Immature natural killer cell (primary cell): ENCODE results near the gene MPRIP. TPM values are rescaled to one million over a fixed set of nuclear protein-coding genes. Genes with fewer than 3 reads are reported as not detected.
"Not testable (repeated sequence)": the region's sequence is repeated elsewhere in the genome, so short reads cannot be mapped to it uniquely, and the experiment has no call there.

Experiments
- DNase-seq, 3 donors: peaks; one replicate each; pipeline ENCODE4 v3.0.0; 2022; ENCODE audit warnings: mixed read lengths in 1 of 3
- H3K27ac Mint-ChIP-seq, 6 donors: one replicate each; pipeline ENCODE4 v1.8.0; 2020; ENCODE audit warnings: mixed read lengths in 6 of 6, mild to moderate bottlenecking in 5 of 6, inconsistent platforms in 4 of 6, moderate library complexity in 3 of 6
- H3K27me3 Mint-ChIP-seq, 3 donors: one replicate each; pipeline ENCODE4 v1.8.0; 2020 to 2021; ENCODE audit warnings: low read depth in 3 of 3, mild to moderate bottlenecking in 3 of 3, mixed read lengths in 3 of 3, moderate library complexity in 3 of 3, inconsistent platforms in 1 of 3
- H3K36me3 Mint-ChIP-seq, 3 donors: one replicate each; pipeline ENCODE4 v1.8.0; 2020; ENCODE audit warnings: mixed read lengths in 3 of 3, inconsistent platforms in 2 of 3, mild to moderate bottlenecking in 2 of 3
- H3K4me1 Mint-ChIP-seq, 2 donors: one replicate each; pipeline ENCODE4 v1.8.0; 2020; ENCODE audit warnings: inconsistent platforms in 2 of 2, mild to moderate bottlenecking in 2 of 2, mixed read lengths in 2 of 2, moderate library complexity in 1 of 2
- H3K4me3 Mint-ChIP-seq, 5 donors: one replicate each; pipeline ENCODE4 v1.8.0; 2020; ENCODE audit warnings: mild to moderate bottlenecking in 5 of 5, mixed read lengths in 5 of 5, inconsistent platforms in 3 of 5, moderate library complexity in 3 of 5
- H3K9me3 Mint-ChIP-seq, 6 donors: one replicate each; pipeline ENCODE4 v1.8.0; 2020; ENCODE audit warnings: mild to moderate bottlenecking in 6 of 6, mixed read lengths in 6 of 6, inconsistent platforms in 4 of 6, moderate library complexity in 3 of 6
- polyA plus RNA-seq, 3 donors: library from polyadenylated mRNA; unstranded; fragments of 300-500 nt; fragmentation: Illumina TruSeq; gene quantifications; one replicate each; pipeline ENCODE4 v1.2.3, GENCODE V29; 2021

MPRIP gene
- polyA plus RNA-seq, 3 donors from 2014 or later: 1.2 to 15.1 (median 4.2) TPM

DNA sequence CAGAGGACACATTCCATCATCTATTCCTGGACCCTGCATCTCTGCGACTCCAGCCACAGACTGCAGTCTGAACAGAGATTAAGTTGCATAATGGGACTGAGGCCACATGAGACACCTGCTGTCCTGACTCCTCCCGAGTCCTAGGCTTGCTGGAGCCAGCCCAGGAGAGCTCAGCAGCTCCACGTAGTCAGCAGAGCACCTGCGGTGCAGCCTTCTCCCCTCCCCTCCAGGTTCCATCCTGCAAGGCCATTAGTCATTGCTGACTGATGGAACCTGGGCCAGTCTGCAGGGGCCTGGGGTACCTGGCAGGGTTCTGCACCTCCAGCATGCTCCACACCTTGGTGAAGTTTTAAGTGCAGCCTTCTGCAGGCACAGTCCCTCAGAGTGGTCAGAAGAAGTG, 87.2 kb downstream of the MPRIP start:
- Mint-ChIP-seq H3K27me3 (peaks cover 2 to 8% (median 7%) of the 10 kb centered on the region in 3 donors), H3K9me3 (no peaks in the 10 kb centered on the region), H3K36me3 (peaks cover 0 to 6% (median 4%) of the 10 kb centered on the region in 3 donors), H3K4me3 (peak overlapping the region in 2 of 5 donors; percentile 6 to 40), H3K4me1 (peaks cover 51 to 58% of the 10 kb centered on the region in 2 donors), H3K27ac (peak overlapping the region in 4 of 6 donors; percentile 15 to 98 (median 55))
- DNase-seq: no peak

DNA sequence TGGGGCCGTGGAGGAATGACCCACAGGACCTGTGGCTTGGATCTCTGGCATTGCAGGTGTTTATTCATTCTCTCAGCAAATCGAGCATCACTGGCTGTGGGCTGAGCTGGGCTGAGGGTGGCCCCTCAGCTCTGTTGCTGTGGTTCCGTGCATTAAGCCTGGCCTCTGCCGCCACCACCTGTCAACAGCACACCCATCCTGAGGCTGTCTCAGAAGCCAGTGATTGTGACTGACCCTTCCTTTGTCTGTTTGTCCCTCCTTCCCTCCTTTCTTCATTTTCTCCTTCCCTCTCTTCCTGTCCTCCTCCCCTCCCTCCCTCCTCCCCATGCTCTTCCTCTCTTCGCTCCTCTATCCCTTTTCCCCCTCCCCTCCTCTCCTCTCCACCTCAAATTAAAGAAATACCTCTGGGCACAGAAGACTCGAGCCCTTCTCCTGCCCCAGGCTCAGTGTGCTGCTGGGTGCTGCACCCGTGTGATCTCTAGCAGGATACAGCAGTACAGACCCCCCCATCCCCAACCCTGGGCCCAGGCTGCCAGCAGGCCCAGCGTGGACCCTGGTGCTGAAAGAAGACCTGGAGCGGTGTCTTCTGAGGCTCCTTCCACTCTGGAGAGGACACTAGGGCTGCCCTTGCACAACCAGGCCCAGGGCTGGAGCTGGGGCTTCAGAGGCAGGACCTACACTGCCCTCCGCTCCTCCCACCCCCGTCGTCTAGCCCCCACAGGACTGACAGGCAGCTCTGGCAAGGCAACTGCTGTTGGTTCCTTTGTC, 88.0 kb downstream of the MPRIP start:
- peaks cover 0 to 6% (median 4%) of the 10 kb centered on the region in 3 donors for H3K36me3 Mint-ChIP-seq

DNA sequence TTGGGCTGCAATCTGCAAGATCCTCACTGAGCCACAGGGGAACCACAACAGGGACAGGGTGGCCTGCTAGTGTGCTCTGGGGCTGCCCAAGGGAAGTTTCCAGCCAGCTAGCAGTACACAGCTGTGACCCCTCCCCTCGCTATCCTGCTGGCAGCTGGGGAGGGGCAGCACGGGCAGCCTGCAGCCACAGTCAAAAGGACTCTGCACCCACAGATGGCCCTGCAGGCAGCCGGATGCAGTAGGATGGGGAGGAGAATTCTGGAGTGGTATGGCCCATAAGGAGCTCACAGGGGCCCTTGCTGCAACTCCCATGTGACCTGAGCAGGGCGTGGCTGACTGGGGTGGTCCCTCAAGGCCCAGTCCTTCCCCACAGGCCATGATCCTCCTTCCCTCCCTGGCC, 89.6 kb downstream of the MPRIP start:
- H3K27me3 Mint-ChIP-seq: peaks cover 0 to 3% (median 0%) of the 10 kb centered on the region in 3 donors
- H3K27ac Mint-ChIP-seq: peak overlapping the region in 1 of 6 donors; percentile 17
- H3K4me1 Mint-ChIP-seq: peaks cover 28 to 36% of the 10 kb centered on the region in 2 donors
- peaks cover 0 to 7% (median 4%) of the 10 kb centered on the region in 3 donors for H3K36me3 Mint-ChIP-seq
- DNase-seq: no peak
- H3K4me3 Mint-ChIP-seq: no peak overlapping the region
- no peaks in the 10 kb centered on the region for H3K9me3 Mint-ChIP-seq

More for the DNA sequence above, 88.0 kb downstream of the MPRIP start:
- Mint-ChIP-seq H3K4me3 (peak overlapping the region in 1 of 5 donors; percentile 13), H3K9me3 (no peaks in the 10 kb centered on the region), H3K27ac (peak overlapping the region in 3 of 6 donors; percentile 59 to 72 (median 71)), H3K4me1 (peaks cover 43 to 51% of the 10 kb centered on the region in 2 donors), H3K27me3 (peaks cover 2 to 8% (median 7%) of the 10 kb centered on the region in 3 donors)
- no peak for DNase-seq

DNA sequence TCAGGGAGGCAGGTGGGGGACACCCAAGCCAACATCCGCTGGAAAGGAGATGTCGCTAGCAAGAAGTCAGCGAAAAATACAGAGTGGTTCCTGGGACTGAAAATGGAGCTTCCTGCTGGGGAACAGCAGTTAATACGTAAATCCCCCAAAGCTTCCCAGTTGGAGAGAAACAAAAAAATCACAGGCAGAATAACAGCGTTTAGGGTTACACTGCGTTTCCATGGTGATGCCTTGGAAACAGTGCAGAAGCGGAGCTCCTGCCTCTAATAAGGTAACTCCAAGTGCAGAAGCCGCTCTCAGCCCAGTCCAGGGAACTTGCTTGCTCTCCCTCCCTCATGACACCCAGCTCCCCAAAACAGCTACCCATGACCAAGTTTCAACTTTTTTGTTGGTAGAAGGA, 90.5 kb downstream of the MPRIP start:
- H3K27ac Mint-ChIP-seq: no peak overlapping the region

DNA sequence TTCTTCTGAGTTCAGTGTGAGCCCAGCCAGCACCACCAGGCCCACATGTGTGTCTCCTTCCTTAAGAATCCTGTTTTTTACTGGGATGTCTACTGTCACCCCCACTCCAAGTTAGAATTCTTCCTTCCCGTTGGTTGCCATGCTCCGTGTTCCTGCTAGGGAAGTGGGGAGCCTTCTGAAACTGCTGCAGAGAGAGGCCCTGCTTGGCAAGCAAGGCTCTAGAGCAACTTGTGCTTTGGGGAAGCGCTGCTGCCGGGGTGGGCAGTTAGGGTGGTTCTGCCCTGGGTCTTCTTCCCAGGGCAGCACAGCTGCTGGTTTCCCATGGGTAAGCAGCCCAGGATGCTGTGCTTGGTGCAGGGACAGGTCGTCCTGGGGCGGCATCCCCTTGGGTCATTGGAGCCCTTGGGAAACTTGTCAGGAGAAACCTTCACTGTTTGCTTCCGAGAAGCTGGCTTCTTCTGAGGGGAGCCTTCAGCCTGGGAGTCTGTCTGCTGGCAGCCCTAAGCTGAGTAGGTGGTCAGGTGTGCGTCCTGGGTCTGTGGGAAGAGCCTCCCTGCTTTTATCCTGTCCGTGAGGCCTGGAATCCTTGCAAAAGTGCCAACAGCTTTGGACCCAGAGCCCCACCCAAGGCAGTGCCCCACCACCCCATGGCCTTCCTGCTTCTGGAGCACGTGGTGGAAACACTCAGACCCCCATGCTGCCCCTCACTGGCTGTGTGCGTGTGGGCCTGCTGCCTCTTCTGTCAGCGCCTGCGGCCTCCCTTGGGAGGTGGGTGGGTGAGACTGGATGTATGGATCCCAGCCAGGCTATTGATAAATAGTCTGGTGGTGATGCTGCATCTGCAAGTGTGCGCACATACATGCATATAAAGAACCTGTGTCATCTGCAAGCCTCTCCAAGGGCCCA, 92.0 kb downstream of the MPRIP start:
- Mint-ChIP-seq H3K27ac (peak overlapping the region in 4 of 6 donors; percentile 35 to 62 (median 57)), H3K36me3 (peaks cover 0 to 14% (median 1%) of the 10 kb centered on the region in 3 donors), H3K4me3 (no peak overlapping the region), H3K27me3 (no peaks in the 10 kb centered on the region), H3K4me1 (peaks cover 3 to 11% of the 10 kb centered on the region in 2 donors), H3K9me3 (no peaks in the 10 kb centered on the region)
- DNase-seq: no peak

More for the DNA sequence above, 90.5 kb downstream of the MPRIP start:
- H3K36me3 Mint-ChIP-seq: peaks cover 0 to 10% (median 4%) of the 10 kb centered on the region in 3 donors
- H3K27me3 Mint-ChIP-seq: no peaks in the 10 kb centered on the region
- no peak for DNase-seq
- no peaks in the 10 kb centered on the region for H3K9me3 Mint-ChIP-seq
- H3K4me1 Mint-ChIP-seq: peaks cover 18 to 27% of the 10 kb centered on the region in 2 donors
- no peak overlapping the region for H3K4me3 Mint-ChIP-seq

DNA sequence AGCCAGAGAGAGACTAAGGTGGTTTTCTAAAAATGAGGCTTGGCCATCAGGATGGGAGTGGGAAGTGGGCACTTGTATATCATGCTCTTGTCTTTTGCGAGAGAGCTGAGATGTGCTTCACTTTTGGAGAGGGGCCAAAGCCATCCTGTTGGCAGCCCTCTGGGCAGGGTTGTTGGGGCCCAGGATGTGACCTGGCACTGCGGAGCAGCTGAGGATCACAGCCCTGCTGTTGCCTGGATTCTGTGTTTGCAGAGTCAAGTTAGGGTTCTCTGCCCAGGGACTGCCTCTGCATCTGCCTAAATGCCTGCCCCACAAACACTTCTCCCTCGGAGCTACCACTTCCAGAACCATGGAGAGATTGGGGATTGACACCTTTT, 92.7 kb downstream of the MPRIP start:
- Mint-ChIP-seq H3K4me3 (no peak overlapping the region), H3K27me3 (no peaks in the 10 kb centered on the region), H3K9me3 (no peaks in the 10 kb centered on the region), H3K36me3 (peaks cover 0 to 14% (median 0%) of the 10 kb centered on the region in 3 donors), H3K27ac (peak overlapping the region in 4 of 6 donors; percentile 51 to 63 (median 58)), H3K4me1 (peaks cover 0 to 7% of the 10 kb centered on the region in 2 donors)
- no peak for DNase-seq

DNA sequence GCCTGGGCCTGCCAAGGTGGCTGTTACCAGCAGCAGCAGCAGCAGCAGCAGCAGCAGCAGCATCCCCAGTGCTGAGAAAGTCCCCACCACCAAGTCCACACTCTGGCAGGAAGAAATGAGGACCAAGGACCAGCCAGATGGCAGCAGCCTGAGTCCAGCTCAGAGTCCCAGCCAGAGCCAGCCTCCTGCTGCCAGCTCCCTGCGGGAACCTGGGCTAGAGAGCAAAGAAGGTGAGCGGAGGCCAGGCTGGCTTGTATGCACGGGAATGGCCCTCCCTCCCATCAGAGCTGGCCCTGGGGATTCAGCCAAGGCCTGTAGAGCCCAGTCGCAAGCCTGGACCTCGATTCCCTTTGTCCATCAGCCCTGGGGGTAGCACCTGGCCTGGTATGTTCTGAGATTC, 94.0 kb downstream of the MPRIP start:
- not testable (repeated sequence) for H3K4me3 Mint-ChIP-seq, DNase-seq, H3K9me3 Mint-ChIP-seq, H3K27ac Mint-ChIP-seq, H3K4me1 Mint-ChIP-seq, H3K27me3 Mint-ChIP-seq
- H3K36me3 Mint-ChIP-seq: peaks cover 0 to 14% (median 0%) of the 10 kb centered on the region in 3 donors

DNA sequence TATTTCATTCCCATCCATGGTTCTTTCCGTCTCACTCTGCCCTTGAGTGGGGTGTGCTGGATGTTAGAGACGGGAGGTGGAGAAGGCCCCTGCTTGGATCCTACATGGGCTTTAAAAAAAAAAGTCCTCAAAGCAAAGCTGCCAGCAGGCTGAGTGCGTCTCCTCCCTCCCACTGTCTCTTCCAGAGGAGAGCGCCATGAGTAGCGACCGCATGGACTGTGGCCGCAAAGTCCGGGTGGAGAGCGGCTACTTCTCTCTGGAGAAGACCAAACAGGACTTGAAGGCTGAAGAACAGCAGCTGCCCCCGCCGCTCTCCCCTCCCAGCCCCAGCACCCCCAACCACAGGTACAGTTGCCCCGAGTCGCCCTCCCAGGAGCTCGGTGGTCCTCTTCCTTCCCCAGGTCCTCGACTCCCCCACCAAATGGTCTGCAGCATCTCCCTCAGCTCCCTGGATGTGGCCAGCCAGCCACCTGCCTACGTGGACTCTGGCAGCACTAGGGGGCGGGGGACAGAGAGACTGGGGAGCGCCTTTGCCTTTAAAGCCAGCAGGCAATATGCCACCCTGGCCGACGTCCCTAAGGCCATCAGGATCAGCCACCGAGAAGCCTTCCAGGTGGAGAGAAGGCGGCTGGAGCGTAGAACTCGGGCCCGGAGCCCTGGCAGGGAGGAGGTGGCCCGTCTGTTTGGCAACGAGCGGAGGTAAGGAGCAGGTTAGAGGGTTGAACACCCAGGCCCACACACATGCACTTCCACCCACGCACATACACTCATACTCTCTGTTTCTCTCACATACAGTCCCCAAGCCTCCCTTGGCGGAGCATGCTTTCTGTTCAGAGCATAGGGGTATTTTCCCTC, 95.7 kb downstream of the MPRIP start:
- DNase-seq: no peak
- Mint-ChIP-seq H3K4me1 (peaks cover 0 to 4% of the 10 kb centered on the region in 2 donors), H3K36me3 (peaks cover 0 to 22% (median 6%) of the 10 kb centered on the region in 3 donors), H3K9me3 (no peaks in the 10 kb centered on the region), H3K27ac (peak overlapping the region in 1 of 6 donors; percentile 17), H3K4me3 (no peak overlapping the region), H3K27me3 (peaks cover 0 to 2% (median 0%) of the 10 kb centered on the region in 3 donors)

DNA sequence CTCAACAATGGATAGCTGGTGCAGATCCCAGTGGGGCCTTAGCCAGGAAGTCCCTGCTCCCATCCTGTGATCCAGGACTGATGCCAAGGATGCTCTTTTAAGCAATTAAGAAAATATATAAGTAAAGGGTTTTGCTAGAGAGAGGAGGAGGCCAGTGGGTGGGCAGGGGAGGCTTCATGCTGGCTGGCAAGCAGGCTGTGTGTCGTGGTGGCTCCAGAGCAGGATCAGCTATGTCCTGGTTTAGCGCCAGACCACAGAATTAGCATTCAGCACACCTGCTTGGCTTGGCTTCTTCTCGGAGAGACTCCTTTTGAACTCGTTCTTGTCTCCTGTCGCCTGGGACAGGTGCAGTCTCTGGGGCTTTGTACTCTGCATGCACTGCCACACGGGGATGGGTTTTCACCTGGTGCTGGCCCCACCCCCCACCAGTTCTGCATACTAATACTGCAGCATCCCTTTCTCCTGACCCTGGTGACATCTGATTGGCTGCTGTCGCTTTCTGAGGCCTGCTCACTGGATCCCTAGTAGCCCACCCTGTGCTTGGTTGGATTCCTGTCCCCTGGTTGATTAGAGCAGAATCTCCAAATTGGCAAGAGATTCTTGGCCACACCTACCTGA, 97.8 kb downstream of the MPRIP start:
- no peak overlapping the region for H3K4me3 Mint-ChIP-seq
- DNase-seq: no peak

DNA sequence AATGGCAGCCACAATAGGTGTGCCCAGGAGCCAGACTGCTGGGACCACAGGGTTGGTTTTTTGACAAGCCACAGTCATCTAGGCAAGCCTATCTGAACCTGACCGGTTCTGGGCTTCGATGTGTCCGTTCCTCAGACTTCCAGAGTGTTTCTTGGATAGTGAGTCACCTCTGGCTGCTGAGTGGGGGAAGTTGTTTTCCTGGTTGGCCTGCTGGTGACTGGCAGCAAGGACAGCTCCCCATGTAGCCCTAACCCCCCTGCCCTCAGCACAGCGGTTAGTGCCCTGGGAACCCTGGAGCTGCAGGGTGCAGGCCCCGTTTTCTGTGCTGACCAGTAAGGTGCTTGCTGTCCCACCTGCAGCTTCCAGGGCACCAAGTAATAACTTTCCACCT, 98.3 kb downstream of the MPRIP start:
- H3K27ac Mint-ChIP-seq: peak overlapping the region in 2 of 6 donors; percentile 16 to 17
- peaks cover 0 to 1% of the 10 kb centered on the region in 2 donors for H3K4me1 Mint-ChIP-seq
- peaks cover 2 to 16% (median 6%) of the 10 kb centered on the region in 3 donors for H3K36me3 Mint-ChIP-seq
- no peak overlapping the region for H3K4me3 Mint-ChIP-seq
- H3K9me3 Mint-ChIP-seq: no peaks in the 10 kb centered on the region
- H3K27me3 Mint-ChIP-seq: peaks cover 0 to 2% (median 0%) of the 10 kb centered on the region in 3 donors
- no peak for DNase-seq

More for the DNA sequence above, 97.8 kb downstream of the MPRIP start:
- H3K27ac Mint-ChIP-seq: peak overlapping the region in 1 of 6 donors; percentile 17
- H3K4me1 Mint-ChIP-seq: peaks cover 0 to 3% of the 10 kb centered on the region in 2 donors
- peaks cover 0 to 16% (median 6%) of the 10 kb centered on the region in 3 donors for H3K36me3 Mint-ChIP-seq
- peaks cover 0 to 2% (median 0%) of the 10 kb centered on the region in 3 donors for H3K27me3 Mint-ChIP-seq
- H3K9me3 Mint-ChIP-seq: no peaks in the 10 kb centered on the region

DNA sequence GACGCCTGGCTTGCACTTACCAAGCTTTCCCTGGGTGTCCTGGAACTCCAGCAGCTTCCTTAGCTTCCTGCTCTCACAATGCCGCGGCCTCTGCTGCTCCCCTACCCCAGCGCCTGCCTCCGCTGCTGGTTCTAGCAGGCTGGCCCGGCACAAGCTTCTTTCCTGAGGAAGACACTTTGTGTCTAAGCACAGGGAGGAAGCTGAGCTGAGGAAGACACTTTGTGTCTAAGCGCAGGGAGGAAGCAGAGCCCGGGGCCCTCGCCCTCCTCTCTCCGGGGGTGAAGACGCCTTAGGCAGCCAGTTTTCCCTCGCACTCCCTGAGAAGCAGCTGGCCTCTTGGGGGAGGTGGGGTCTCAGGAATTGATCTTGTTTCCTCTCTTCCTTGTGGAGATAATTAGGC, 99.0 kb downstream of the MPRIP start:
- H3K4me3 Mint-ChIP-seq: no peak overlapping the region
- no peaks in the 10 kb centered on the region for H3K9me3 Mint-ChIP-seq
- peaks cover 6 to 16% (median 6%) of the 10 kb centered on the region in 3 donors for H3K36me3 Mint-ChIP-seq

DNA sequence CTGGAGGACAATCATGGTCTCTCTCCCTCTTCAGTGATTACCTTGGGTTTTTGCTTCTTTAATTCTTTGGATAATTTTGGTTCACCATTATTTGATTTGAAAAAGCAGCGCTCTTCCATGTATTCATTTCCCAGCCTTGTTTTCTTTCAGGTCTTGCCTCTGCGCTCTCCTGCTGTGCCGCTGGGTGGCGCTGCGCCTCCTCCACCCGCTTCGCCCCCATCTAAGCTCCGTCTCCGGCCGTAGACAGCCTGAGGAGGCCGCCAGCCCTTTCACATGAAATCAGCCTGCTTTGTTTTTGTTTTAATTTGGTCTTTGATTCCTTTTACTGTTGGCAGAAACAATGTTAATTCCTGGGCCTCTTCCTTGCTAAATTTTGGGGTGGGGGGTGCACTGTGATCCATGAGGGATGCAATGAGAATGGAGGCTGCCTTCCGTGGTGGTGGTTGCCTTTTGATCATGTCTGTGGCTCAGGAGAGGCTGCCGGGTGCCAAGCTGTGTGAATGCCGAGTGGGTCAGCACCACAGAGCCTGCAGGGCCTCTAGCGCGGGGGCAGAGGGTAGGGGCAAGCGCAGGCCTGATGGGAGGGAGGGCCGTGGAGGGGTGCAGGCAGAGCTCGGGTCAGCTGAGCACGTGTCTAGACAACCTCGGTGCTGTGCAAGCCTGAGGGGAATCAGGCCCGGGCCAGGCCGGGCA, 99.7 kb downstream of the MPRIP start:
- Mint-ChIP-seq H3K36me3 (peaks cover 6 to 21% (median 12%) of the 10 kb centered on the region in 3 donors), H3K27ac (peak overlapping the region in 5 of 6 donors; percentile 8 to 64 (median 46)), H3K27me3 (peaks cover 0 to 2% (median 2%) of the 10 kb centered on the region in 3 donors), H3K4me3 (no peak overlapping the region), H3K4me1 (peaks cover 5 to 6% of the 10 kb centered on the region in 2 donors), H3K9me3 (no peaks in the 10 kb centered on the region)
- peak in 1 of 3 donors; percentile 34 for DNase-seq

More for the DNA sequence above, 99.0 kb downstream of the MPRIP start:
- peaks cover 0 to 2% (median 0%) of the 10 kb centered on the region in 3 donors for H3K27me3 Mint-ChIP-seq
- peaks cover 0 to 1% of the 10 kb centered on the region in 2 donors for H3K4me1 Mint-ChIP-seq
- H3K27ac Mint-ChIP-seq: no peak overlapping the region
- DNase-seq: no peak
